ENCODE measurements around the gene KRTAP19-2. TPM values are rescaled to one million over a fixed set of nuclear protein-coding genes. Genes with fewer than 3 reads are reported as not detected.
"Not testable (repeated sequence)": the region's sequence is repeated elsewhere in the genome, so short reads cannot be mapped to it uniquely, and the experiment has no call there.

The KRTAP19-2 gene
- polyA plus RNA-seq, 1 donor from 2014 or later = not detected

GRCh38 chr21:30515681-30516080 lies 28.4 kb upstream of the KRTAP19-2 start:
- no peaks in the 10 kb centered on the region for H3K9me2 ChIP-seq (ENCODE audit: insufficient read depth, low read length)
- no peak overlapping the region for H2AFZ ChIP-seq (ENCODE audit: low read depth, low read length)
- H3K4me2 ChIP-seq (ENCODE audit: low read length) = no peak overlapping the region
- H3K36me3 ChIP-seq (ENCODE audit: insufficient read depth, low read length) = no peaks in the 10 kb centered on the region
- no peaks in the 10 kb centered on the region for H3K27me3 ChIP-seq (ENCODE audit: insufficient read depth, low read depth, low read length)
- H3K9me3 ChIP-seq (ENCODE audit: low read length) = no peaks in the 10 kb centered on the region
- H3K27ac ChIP-seq (ENCODE audit: low read length) = no peak overlapping the region
- H3F3A ChIP-seq (ENCODE audit: insufficient read depth, low read length, poor library complexity, severe bottlenecking) = no peaks in the 10 kb centered on the region
- H3K4me3 ChIP-seq (ENCODE audit: low read length) = no peak overlapping the region
- no peaks in the 10 kb centered on the region for H3K79me2 ChIP-seq (replicated peaks; ENCODE audit: insufficient read depth, low read length)
- H3K9ac ChIP-seq (ENCODE audit: low read length) = no peak overlapping the region
- TF ChIP-seq RAD21 (conservative IDR thresholded peaks at IDR 0.05) (no peak), EZH2 (IDR thresholded peaks at IDR 0.05; ENCODE audit: borderline replicate concordance, insufficient read depth, low read length, poor library complexity, severe bottlenecking) (no peak), SMC3 (conservative IDR thresholded peaks at IDR 0.05; ENCODE audit: poor library complexity) (no peak), POLR2AphosphoS5 (IDR thresholded peaks at IDR 0.05) (no peak), TAF1 (IDR thresholded peaks at IDR 0.05; ENCODE audit: low read depth) (no peak), MXI1 (conservative IDR thresholded peaks at IDR 0.05; ENCODE audit: poor library complexity, severe bottlenecking) (no peak), REST (IDR thresholded peaks at IDR 0.05; ENCODE audit: borderline replicate concordance) (no peak), EP300 (conservative IDR thresholded peaks at IDR 0.05; ENCODE audit: poor library complexity, severe bottlenecking) (no peak), CTCF (IDR thresholded peaks at IDR 0.05; ENCODE audit: poor library complexity, severe bottlenecking) (no peak)
- H4K20me1 ChIP-seq (ENCODE audit: insufficient read depth) = no peaks in the 10 kb centered on the region

GRCh38 chr21:30505621-30506205 lies 18.5 kb upstream of the KRTAP19-2 start:
- H3K4me2 ChIP-seq (ENCODE audit: low read length); H3K79me2 ChIP-seq (replicated peaks; ENCODE audit: insufficient read depth, low read length); H3K4me3 ChIP-seq (ENCODE audit: low read length); H3K9me2 ChIP-seq (ENCODE audit: insufficient read depth, low read length); H3K9me3 ChIP-seq (ENCODE audit: low read length); H3F3A ChIP-seq (ENCODE audit: insufficient read depth, low read length, poor library complexity, severe bottlenecking); H2AFZ ChIP-seq (ENCODE audit: low read depth, low read length); H3K9ac ChIP-seq (ENCODE audit: low read length); H4K20me1 ChIP-seq (ENCODE audit: insufficient read depth); H3K36me3 ChIP-seq (ENCODE audit: insufficient read depth, low read length); H3K27me3 ChIP-seq (ENCODE audit: insufficient read depth, low read depth, low read length); H3K27ac ChIP-seq (ENCODE audit: low read length): not testable (repeated sequence)

GRCh38 chr21:30502041-30502440 lies 14.8 kb upstream of the KRTAP19-2 start, which contains the start of gene KRTAP19-5:
Gene KRTAP19-5 (minus strand): TSS chr21:30502141. CDS start chr21:30502090, 51 bp downstream.
- TF ChIP-seq RAD21 (conservative IDR thresholded peaks at IDR 0.05) = no peak
- no peak for TF ChIP-seq MXI1 (conservative IDR thresholded peaks at IDR 0.05; ENCODE audit: poor library complexity, severe bottlenecking)
- TF ChIP-seq CTCF (IDR thresholded peaks at IDR 0.05; ENCODE audit: poor library complexity, severe bottlenecking) = no peak
- TF ChIP-seq EZH2 (IDR thresholded peaks at IDR 0.05; ENCODE audit: borderline replicate concordance, insufficient read depth, low read length, poor library complexity, severe bottlenecking) = no peak
- no peak for TF ChIP-seq SMC3 (conservative IDR thresholded peaks at IDR 0.05; ENCODE audit: poor library complexity)
- Histone ChIP-seq H3K27ac (ENCODE audit: low read length) (no peak within 1 kb of the TSS), H3K9ac (ENCODE audit: low read length) (no peak within 1 kb of the TSS), H4K20me1 (ENCODE audit: insufficient read depth) (no peaks in the 10 kb centered on the region), H3K9me3 (ENCODE audit: low read length) (no peaks in the 10 kb centered on the region), H3K79me2 (replicated peaks; ENCODE audit: insufficient read depth, low read length) (no peaks in the 10 kb centered on the region), H3K4me2 (ENCODE audit: low read length) (no peak within 1 kb of the TSS), H3K9me2 (ENCODE audit: insufficient read depth, low read length) (no peaks in the 10 kb centered on the region), H3K4me3 (ENCODE audit: low read length) (no peak within 1 kb of the TSS), H3K27me3 (ENCODE audit: insufficient read depth, low read depth, low read length) (no peaks in the 10 kb centered on the region), H3F3A (ENCODE audit: insufficient read depth, low read length, poor library complexity, severe bottlenecking) (no peaks in the 10 kb centered on the region), H3K36me3 (ENCODE audit: insufficient read depth, low read length) (no peaks in the 10 kb centered on the region), H2AFZ (ENCODE audit: low read depth, low read length) (no peak within 1 kb of the TSS)

All from neural cell (in vitro differentiated cells).